K562 (cell line): ENCODE measurements around the gene EIF2S3. TPM values are rescaled to one million over a fixed set of nuclear protein-coding genes. Genes with fewer than 3 reads are reported as not detected.

Experiments used
- ARID2 ChIP-seq: fragments of 450-650 bp; IDR thresholded peaks from 2 replicates; pipeline ENCODE4 v1.6.1; 2017; ENCODE audit warnings: antibody characterized with exemption, mild to moderate bottlenecking
- ATF3 ChIP-seq, 2 experiments: fragments of 450-650 bp in 1 of 2; sonication (generic) in 1 of 2; formaldehyde crosslinking in 1 of 2; IDR thresholded peaks in 1 of 2; conservative IDR thresholded peaks in 1 of 2; 2 replicates each; pipeline versions ENCODE4 v1.6.1 to v1.8.1; 2016 to 2023; ENCODE audit warnings: mild to moderate bottlenecking in 2 of 2, moderate library complexity in 2 of 2, inconsistent platforms in 1 of 2, missing genetic modification reagents in 1 of 2
- CCNT2 ChIP-seq: IDR thresholded peaks from 2 replicates; pipeline ENCODE4 v1.6.1; 2011; ENCODE audit warnings: borderline replicate concordance, low read depth, mild to moderate bottlenecking, moderate library complexity, mixed read lengths, low read length; ENCODE audit not compliant: insufficient read length; ENCODE audit errors: extremely low read depth
- CREM ChIP-seq: IDR thresholded peaks from 2 replicates; pipeline ENCODE4 v1.6.1; 2014; ENCODE audit warnings: antibody characterized with exemption, low read depth
- FOXP4 ChIP-seq: sonication (generic); formaldehyde crosslinking; IDR thresholded peaks from 2 replicates; pipeline ENCODE4 v1.8.0; 2022; ENCODE audit warnings: mild to moderate bottlenecking, missing genetic modification reagents, borderline replicate concordance
- GABPA ChIP-seq: fragments of 200-800 bp; sonication (Bioruptor generic); conservative IDR thresholded peaks from 2 replicates; pipeline ENCODE4 v1.6.1; 2016; ENCODE audit warnings: low read depth, missing genetic modification characterization, missing compliant biosample characterization
- GTF3C2 ChIP-seq: IDR thresholded peaks from 3 replicates; pipeline ENCODE4 v1.6.1; 2011; ENCODE audit warnings: borderline replicate concordance, mild to moderate bottlenecking, moderate library complexity; ENCODE audit not compliant: insufficient read length; ENCODE audit errors: extremely low read depth
- JUN ChIP-seq, 2 experiments: sonication (generic) in 1 of 2; formaldehyde crosslinking in 1 of 2; IDR thresholded peaks; 2 replicates each; pipeline versions ENCODE4 v1.6.1 to v1.8.0; 2012 to 2022; ENCODE audit warnings: borderline replicate concordance in 2 of 2, mild to moderate bottlenecking in 2 of 2, improper control_type of control experiment in 1 of 2, low read depth in 1 of 2, low read length in 1 of 2, missing genetic modification reagents in 1 of 2
- JUND ChIP-seq, 2 experiments: IDR thresholded peaks; 2 replicates in 1 of 2; 3 replicates in 1 of 2; pipeline ENCODE4 v1.6.1; 2011; ENCODE audit warnings: borderline replicate concordance in 2 of 2, low read depth in 2 of 2, low read length in 2 of 2, improper control_type of control experiment in 1 of 2, missing biosample characterization in 1 of 2, missing genetic modification characterization in 1 of 2, missing genetic modification reagents in 1 of 2
- KLF10 ChIP-seq: fragments of 250-450 bp; sonication (Bioruptor Pico); IDR thresholded peaks from 2 replicates; pipeline ENCODE4 v1.6.1; 2021; ENCODE audit warnings: matching md5 sums
- MEF2A ChIP-seq: IDR thresholded peaks from 2 replicates; pipeline ENCODE4 v1.6.1; 2011; ENCODE audit warnings: low read depth, mild to moderate bottlenecking, low read length, moderate library complexity; ENCODE audit not compliant: control insufficient read depth
- POLR2H ChIP-seq: IDR thresholded peaks from 2 replicates; pipeline ENCODE4 v1.6.1; 2016; ENCODE audit warnings: missing genetic modification characterization, low read depth, mild to moderate bottlenecking, control low read depth, missing compliant biosample characterization, moderate library complexity
- SIN3B ChIP-seq: fragments of 450-650 bp; IDR thresholded peaks from 2 replicates; pipeline ENCODE4 v1.6.1; 2017; ENCODE audit warnings: low read depth, mild to moderate bottlenecking, moderate library complexity
- ZKSCAN3 ChIP-seq: fragments of 250-450 bp; sonication (Bioruptor Pico); IDR thresholded peaks from 2 replicates; pipeline ENCODE4 v1.4.0; 2020
- ZKSCAN8 ChIP-seq: fragments of 200-800 bp; sonication (Bioruptor generic); IDR thresholded peaks from 2 replicates; pipeline ENCODE4 v1.6.1; 2016; ENCODE audit warnings: missing genetic modification characterization, missing compliant biosample characterization
- ZNF57 ChIP-seq: fragments of 450-650 bp; formaldehyde crosslinking; IDR thresholded peaks from 2 replicates; pipeline ENCODE4 v1.4.0; 2020; ENCODE audit warnings: mild to moderate bottlenecking, moderate library complexity
- polyA plus RNA-seq, 8 experiments: library from polyadenylated mRNA; depleted of rRNA in 4 of 8; stranded (reverse) in 5 of 8; unstranded in 3 of 8; fragments of >200 nt; fragmentation: Nextera tagmentation in 2 of 8; fragmentation: Illumina TruSeq in 1 of 8; extraction: Ambion mirVana in 2 of 8; extraction: Trizol in 1 of 8; gene quantifications; 2 replicates each; pipeline versions ENCODE4 v1.2.1 to v1.2.3, GENCODE V29; 2011 to 2014; ENCODE audit warnings: inconsistent platforms in 1 of 8, missing spikeins in 1 of 8
- total RNA-seq, 7 experiments: library from RNA; depleted of rRNA in 6 of 7; stranded (reverse); fragments of >200 nt in 6 of 7; fragmentation: Illumina TruSeq in 2 of 7; extraction: Trizol in 2 of 7; gene quantifications; 2 replicates each; pipeline versions ENCODE4 v1.2.1 to v1.2.3, GENCODE V29; 2011 to 2021; ENCODE audit warnings: low replicate concordance in 1 of 7

The EIF2S3 gene
- total and polyA plus RNA-seq, 9 of the 15 experiments (the other 6 are each of a cell fraction or from before 2014, with no cell fraction given): 148 to 439 (median 275) TPM

- TF ChIP-seq JUND (IDR thresholded peaks at IDR 0.05; ENCODE audit: borderline replicate concordance, low read depth, low read length) (peak; percentile 64; the same call in 1 of the 2 replicates), JUND (tag; IDR thresholded peaks at IDR 0.05; ENCODE audit: borderline replicate concordance, low read depth, low read length) (peak; percentile 69), ARID2 (no peak), ZKSCAN8 (CRISPR knock-in tag) (no peak), ATF3 (IDR thresholded peaks at IDR 0.05) (peak; percentile 98), ATF3 (CRISPR knock-in tag; conservative IDR thresholded peaks at IDR 0.05) (no peak; the same call in 1 of the 2 replicates), POLR2H (tag) (no peak), KLF10 (no peak), CCNT2 (peak; percentile 52), ZNF57 (CRISPR knock-in tag) (no peak), GABPA (tag) (peak; percentile 84), SIN3B (peak; percentile 47; the same call in 1 of the 2 replicates), MEF2A (no peak), ZKSCAN3 (no peak), JUN (IDR thresholded peaks at IDR 0.05; ENCODE audit: borderline replicate concordance, low read depth, low read length) (0 out of 2 replicates have a peak, but pooled peaks have one; percentile 65), JUN (CRISPR knock-in tag; IDR thresholded peaks at IDR 0.05; ENCODE audit: borderline replicate concordance) (no peak), CREM (peak; percentile 88), FOXP4 (CRISPR knock-in tag) (no peak), GTF3C2 (no peak)
Observed at GRCh38 chrX:24025741-24026403, 28.9 kb upstream of the EIF2S3 start (continued).
